K562 (cell line): ENCODE results near the gene LPIN1. TPM values are rescaled to one million over a fixed set of nuclear protein-coding genes. Genes with fewer than 3 reads are reported as not detected.

ENCODE experiments used
- ATAC-seq: fragments of 200-7000 bp; cut with Tn5 transposase; 3 replicates; pipeline ENCODE4 v1.9.1; 2020; ENCODE audit warnings: moderate library complexity
- BruUV-seq: library from RNA; stranded (reverse); fragments of 400-500 nt; replicated peaks from 2 replicates; lab custom pipeline; 2021; lab: Mats Ljungman, UMichigan
- CTCF ChIA-PET: fragments of 300-600 bp; formaldehyde crosslinking; extraction: SDS; loops from one replicate; lab custom pipeline; 2021; ENCODE audit warnings: low intra/inter-chr PET ratio; lab: Yijun Ruan, JAX
- POLR2A ChIA-PET: fragments of 300-600, 350-650 bp; sonication (Branson Sonifier 250); formaldehyde crosslinking; extraction: SDS; loops from one replicate; lab custom pipeline; 2021; ENCODE audit warnings: antibody characterized with exemption, inconsistent platforms; lab: Yijun Ruan, JAX
- DNase-seq, 4 experiments: peaks; one replicate each; pipeline versions ENCODE4 v3.0.0 to v3.0.0-alpha.2; 2011 to 2018; ENCODE audit warnings: low spot score in 3 of 4, mixed read lengths in 3 of 4; ENCODE audit errors: extremely low read depth in 1 of 4
- FAIRE-seq: peaks from 2 replicates; lab custom pipeline; 2011; peaks lifted over from hg19 to GRCh38; lab: Jason Lieb, UNC
- H2AFZ ChIP-seq: 2 replicates; pipeline ENCODE4 v1.6.0; 2011; ENCODE audit warnings: low read depth, low read length, control low read depth, inconsistent platforms
- H3K27ac ChIP-seq: fragments of 200-600 bp; 3 replicates; pipeline ENCODE4 v1.8.0; 2011; ENCODE audit warnings: low read depth, mild to moderate bottlenecking, control low read depth, inconsistent platforms, low read length, moderate library complexity, mixed read lengths; ENCODE audit errors: extremely low read depth
- H3K27me3 ChIP-seq, 2 experiments: fragments of 300-600 bp in 1 of 2; 2 replicates in 1 of 2; 3 replicates in 1 of 2; pipeline versions ENCODE4 v1.6.0 to v1.8.0; 2011; ENCODE audit warnings: inconsistent platforms in 2 of 2, low read length in 2 of 2, mild to moderate bottlenecking in 1 of 2, mixed read lengths in 1 of 2, moderate library complexity in 1 of 2; ENCODE audit not compliant: control insufficient read depth in 2 of 2, insufficient read depth in 2 of 2
- H3K36me3 ChIP-seq: fragments of 300-600 bp; 3 replicates; pipeline ENCODE4 v1.8.0; 2011; ENCODE audit warnings: mild to moderate bottlenecking, low read length, inconsistent platforms; ENCODE audit not compliant: control insufficient read depth, insufficient read depth
- H3K4me1 ChIP-seq, 2 experiments: fragments of 200-600 bp in 1 of 2; replicated peaks in 1 of 2; 2 replicates in 1 of 2; 3 replicates in 1 of 2; pipeline versions ENCODE4 v1.5.1 to v1.8.0; 2011; ENCODE audit warnings: inconsistent platforms in 2 of 2, low read length in 2 of 2, mild to moderate bottlenecking in 1 of 2, mixed read lengths in 1 of 2, moderate library complexity in 1 of 2; ENCODE audit not compliant: control insufficient read depth in 2 of 2, insufficient read depth in 2 of 2
- H3K4me2 ChIP-seq: 2 replicates; pipeline ENCODE4 v1.6.1; 2011; ENCODE audit warnings: low read length, control low read depth, inconsistent platforms, mixed read lengths; ENCODE audit not compliant: insufficient read depth
- H3K4me3 ChIP-seq: fragments of 200-600 bp; sonication (generic), shearing (Covaris generic); 2 replicates; pipeline ENCODE4 v1.5.1; 2016; ENCODE audit warnings: control low read depth, inconsistent platforms
- H3K79me2 ChIP-seq: fragments of 200-600 bp; 3 replicates; pipeline ENCODE4 v1.8.0; 2011; ENCODE audit warnings: low read length, inconsistent platforms; ENCODE audit not compliant: control insufficient read depth, insufficient read depth
- H3K9ac ChIP-seq, 2 experiments: 2 replicates each; pipeline versions ENCODE4 v1.6.0 to v1.6.1; 2011; ENCODE audit warnings: low read depth in 2 of 2, low read length in 2 of 2, control low read depth in 1 of 2, inconsistent platforms in 1 of 2, mild to moderate bottlenecking in 1 of 2, mixed read lengths in 1 of 2; ENCODE audit not compliant: insufficient read depth in 1 of 2
- H3K9me1 ChIP-seq: one replicate; pipeline ENCODE4 v1.6.0; 2011; ENCODE audit warnings: inconsistent platforms, mild to moderate bottlenecking, low read length, moderate library complexity; ENCODE audit not compliant: control insufficient read depth, insufficient read depth
- H3K9me3 ChIP-seq: replicated peaks from 2 replicates; pipeline ENCODE4 v1.5.1; 2011; ENCODE audit warnings: low read depth, low read length, inconsistent platforms; ENCODE audit not compliant: control insufficient read depth, insufficient read depth
- H4K20me1 ChIP-seq: replicated peaks from 2 replicates; pipeline ENCODE4 v1.6.1; 2011; ENCODE audit warnings: low read length, inconsistent platforms, mixed read lengths; ENCODE audit not compliant: control insufficient read depth, insufficient read depth
- BCOR ChIP-seq: fragments of 450-650 bp; IDR thresholded peaks from 2 replicates; pipeline ENCODE4 v1.6.1; 2016
- CREBBP ChIP-seq: IDR thresholded peaks from one replicate; pipeline ENCODE4 v1.6.1; 2012; ENCODE audit warnings: low read depth, mild to moderate bottlenecking, control low read depth, inconsistent platforms, low read length
- KAT8 ChIP-seq: fragments of 450-650 bp; IDR thresholded peaks from 2 replicates; pipeline ENCODE4 v1.6.1; 2016; ENCODE audit warnings: low read depth, mild to moderate bottlenecking
- RBM25 ChIP-seq: fragments of 200-400 bp; formaldehyde crosslinking; IDR thresholded peaks from 2 replicates; pipeline ENCODE4 v1.6.1; 2018; ENCODE audit warnings: low read length, low read depth, moderate library complexity; ENCODE audit not compliant: severe bottlenecking
- WGBS: fragments of 100-300 bp; shearing (Covaris generic); methylation state at CpG from one replicate; pipeline ENCODE4 v1.1.6; 2016; ENCODE audit warnings: low coverage, mixed read lengths; ENCODE audit not compliant: insufficient coverage; ENCODE audit errors: missing lambda C conversion rate; 5-methylcytosine and 5-hydroxymethylcytosine counted together
- in situ Hi-C: fragments of 300-500 bp; cut with MboI; formaldehyde crosslinking; loops from 4 replicates; pipeline ENCODE4 v1.15.0; 2018; ENCODE audit warnings: inconsistent platforms, mixed read lengths
- intact Hi-C: fragments of 100-400 bp; cut with micrococcal nuclease; formaldehyde crosslinking; loops from 2 replicates; pipeline ENCODE4 v1.14.2; 2022
- polyA plus RNA-seq, 8 experiments: library from polyadenylated mRNA; depleted of rRNA in 4 of 8; stranded (reverse) in 5 of 8; unstranded in 3 of 8; fragments of >200 nt; fragmentation: Nextera tagmentation in 2 of 8; fragmentation: Illumina TruSeq in 1 of 8; extraction: Ambion mirVana in 2 of 8; extraction: Trizol in 1 of 8; gene quantifications; 2 replicates each; pipeline versions ENCODE4 v1.2.1 to v1.2.3, GENCODE V29; 2011 to 2014; ENCODE audit warnings: inconsistent platforms in 1 of 8, missing spikeins in 1 of 8
- total RNA-seq, 7 experiments: library from RNA; depleted of rRNA in 6 of 7; stranded (reverse); fragments of >200 nt in 6 of 7; fragmentation: Illumina TruSeq in 2 of 7; extraction: Trizol in 2 of 7; gene quantifications; 2 replicates each; pipeline versions ENCODE4 v1.2.1 to v1.2.3, GENCODE V29; 2011 to 2021; ENCODE audit warnings: low replicate concordance in 1 of 7

LPIN1 gene
- total and polyA plus RNA-seq, 9 of the 15 experiments (the other 6 are each of a cell fraction or from before 2014, with no cell fraction given), result 9.2 to 84.0 (median 27.8) TPM

DNA sequence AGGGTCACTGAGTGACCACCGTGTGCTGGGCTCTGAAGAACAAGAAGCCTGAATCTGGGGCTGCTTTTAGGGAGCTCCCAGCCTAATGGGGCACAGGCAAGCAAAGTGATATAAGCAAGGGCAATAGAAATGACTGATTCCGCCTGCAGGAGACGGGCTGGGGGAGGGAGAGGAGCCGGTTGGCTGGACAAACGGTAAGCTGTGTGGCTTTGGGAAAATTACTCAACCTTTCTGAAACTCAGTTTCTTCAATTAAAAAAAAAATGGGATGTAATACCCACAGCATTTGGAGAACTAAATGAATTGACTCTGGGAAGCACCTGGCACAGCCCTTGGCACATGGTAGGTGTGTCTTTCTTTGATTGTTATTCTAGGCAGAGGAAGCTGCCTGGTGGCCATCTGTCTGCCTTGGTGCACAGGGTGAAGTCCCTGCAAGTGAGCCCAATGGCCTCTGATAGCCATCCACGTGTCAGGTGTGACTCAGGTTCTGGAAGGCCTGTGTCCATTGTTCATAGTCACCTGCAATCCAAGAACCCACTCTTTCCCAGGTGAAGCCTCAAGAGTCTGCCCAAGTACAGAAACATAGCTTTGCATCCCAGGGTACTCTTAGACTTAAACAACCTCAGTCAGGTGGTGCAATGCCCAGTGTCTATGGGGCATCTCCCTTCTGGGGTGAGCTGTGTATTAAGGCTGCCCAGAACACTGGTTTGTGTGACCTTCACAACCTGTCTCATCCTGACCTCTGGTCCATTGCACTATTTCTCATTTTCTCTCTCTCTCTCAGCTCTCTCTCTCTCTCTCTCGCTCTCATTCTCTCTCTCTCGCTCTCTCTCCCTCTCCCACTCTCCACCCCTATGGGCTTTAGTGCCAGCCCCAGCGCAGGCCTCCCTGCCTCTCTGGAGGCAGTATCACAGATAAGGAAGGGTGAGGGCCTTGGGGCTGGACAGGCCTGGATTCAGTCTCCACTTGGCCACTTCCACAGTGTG, 46.5 kb upstream of the LPIN1 start:
- no peak overlapping the region for H3K4me2 ChIP-seq
- no peak for FAIRE-seq
- H3K27ac ChIP-seq, result no peak overlapping the region
- no peak overlapping the region for H2AFZ ChIP-seq
- BruUV-seq, result no TSS peak
- H3K79me2 ChIP-seq, result no peaks in the 10 kb centered on the region
- ChIA-PET POLR2A (no interaction called here), CTCF (no interaction called here)
- ATAC-seq, result peak; percentile 15; the same call in 2 of the 3 replicates
- peaks cover 0 to 14% of the 10 kb centered on the region in 2 experiments; a peak in 2 of 5 replicates for H3K4me1 ChIP-seq
- intact Hi-C loops (no loop called here), in situ Hi-C loops (no loop called here)
- no peak overlapping the region for H3K4me3 ChIP-seq
- no peaks in the 10 kb centered on the region for H3K36me3 ChIP-seq
- WGBS, result 18% methylated on average over 9 of the region's 9 CpGs
- no peak overlapping the region for H3K9ac ChIP-seq
- H3K27me3 ChIP-seq, result peaks cover 0 to 6% of the 10 kb centered on the region in 2 experiments; a peak in 1 of 5 replicates
- no peaks in the 10 kb centered on the region for H3K9me3 ChIP-seq
- no peaks in the 10 kb centered on the region for H3K9me1 ChIP-seq
- H4K20me1 ChIP-seq, result no peaks in the 10 kb centered on the region
- no peak for DNase-seq
- TF ChIP-seq BCOR (peak; percentile 18; the same call in 1 of the 2 replicates), RBM25 (peak; percentile 51), CREBBP (no peak), KAT8 (no peak)
